Activated CD4-positive, alpha-beta T cell treated with anti-CD3 and anti-CD28 coated beads, Interleukin-2, amount 10 ng/mL, durations not matched to agents 24 days and 14 days (primary cell): ENCODE measurements around the gene AACS. TPM values are rescaled to one million over a fixed set of nuclear protein-coding genes. Genes with fewer than 3 reads are reported as not detected.
"Not testable (repeated sequence)": the region's sequence is repeated elsewhere in the genome, so short reads cannot be mapped to it uniquely, and the experiment has no call there.

Experiments used
- DNase-seq: peaks from one replicate; pipeline ENCODE4 v3.0.0; 2022
- H3K27ac Mint-ChIP-seq: one replicate; pipeline ENCODE4 v1.8.0; 2022; ENCODE audit warnings: mild to moderate bottlenecking, mixed read lengths
- H3K27me3 Mint-ChIP-seq: one replicate; pipeline ENCODE4 v1.8.0; 2022; ENCODE audit warnings: mixed read lengths
- H3K36me3 Mint-ChIP-seq: one replicate; pipeline ENCODE4 v1.8.0; 2022; ENCODE audit warnings: low read depth, mild to moderate bottlenecking, mixed read lengths
- H3K4me1 Mint-ChIP-seq: one replicate; pipeline ENCODE4 v1.8.0; 2021; ENCODE audit warnings: mixed read lengths
- H3K4me3 Mint-ChIP-seq: one replicate; pipeline ENCODE4 v1.8.0; 2022; ENCODE audit warnings: mild to moderate bottlenecking, moderate library complexity, mixed read lengths
- H3K9me3 Mint-ChIP-seq: one replicate; pipeline ENCODE4 v1.8.0; 2021; ENCODE audit warnings: mixed read lengths
- intact Hi-C: fragments of 100-400 bp; cut with micrococcal nuclease; formaldehyde crosslinking; loops from one replicate; pipeline ENCODE4 v1.15.1; 2023
- total RNA-seq: library from RNA; stranded (reverse); gene quantifications from 2 replicates; pipeline ENCODE4 v1.2.3, GENCODE V29; 2022

Gene AACS
- total RNA-seq, 1 donor from 2014 or later = 24.7 TPM

DNA sequence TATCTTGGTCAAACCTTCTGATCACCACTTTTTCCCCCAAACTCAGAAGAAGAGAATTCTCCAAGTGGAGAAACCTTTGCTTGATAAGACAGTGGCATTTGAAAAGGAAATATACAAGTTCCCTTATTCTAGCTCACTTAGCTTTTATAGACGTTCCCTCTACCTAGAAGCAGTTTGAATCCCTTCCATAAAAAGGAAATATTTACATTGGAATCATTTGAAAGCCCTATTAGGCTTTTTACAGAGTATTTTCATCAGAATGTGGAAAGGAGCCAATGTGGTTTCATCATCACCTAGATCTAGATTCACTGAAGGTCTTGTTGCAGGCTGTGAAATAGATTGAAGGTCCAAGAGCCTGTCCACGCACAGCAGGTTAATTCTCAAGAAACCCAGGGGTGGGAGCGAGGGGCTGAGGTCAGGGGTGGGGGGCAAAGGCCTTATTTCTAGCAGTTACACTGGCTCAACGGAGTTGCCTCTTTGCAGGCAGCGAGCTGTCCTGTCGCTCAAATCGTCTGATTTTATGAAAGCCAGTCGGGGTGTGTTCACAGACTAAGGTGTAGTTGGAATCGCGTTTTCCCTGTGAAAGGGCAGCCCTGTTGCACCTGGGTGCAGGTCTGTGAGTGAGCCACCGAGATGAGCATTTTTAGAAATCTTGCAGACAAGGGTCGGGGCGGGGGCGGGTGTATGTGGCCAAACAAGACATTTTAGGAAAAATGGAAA lies 45.6 kb downstream of the AACS start:
- Mint-ChIP-seq H3K27ac (no peak overlapping the region), H3K36me3 (peaks cover 12% of the 10 kb centered on the region), H3K4me1 (no peaks in the 10 kb centered on the region), H3K4me3 (no peak overlapping the region), H3K9me3 (no peaks in the 10 kb centered on the region), H3K27me3 (no peaks in the 10 kb centered on the region)
- no peak for DNase-seq
- intact Hi-C loops = no loop called here

DNA sequence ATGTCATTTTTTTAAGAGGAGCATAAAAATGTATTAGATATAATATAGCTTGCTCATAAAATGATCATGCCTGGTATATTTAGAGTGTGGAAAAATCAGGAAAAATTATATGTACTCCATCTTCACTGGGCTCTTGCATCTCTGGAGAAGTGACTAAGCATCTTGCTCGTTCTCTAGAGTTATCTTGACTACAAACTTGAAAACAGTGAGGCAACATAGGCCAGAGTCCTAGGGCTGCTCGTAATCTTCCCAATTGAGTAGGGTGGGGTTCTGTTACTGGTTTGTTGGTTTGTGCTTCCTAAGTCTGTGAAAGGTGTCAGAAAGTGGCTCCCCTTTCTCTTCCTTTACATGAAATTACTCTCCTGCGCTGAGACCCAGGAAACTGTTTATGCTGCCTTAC lies 46.2 kb downstream of the AACS start:
- no peak for DNase-seq
- H3K4me3 Mint-ChIP-seq = no peak overlapping the region
- intact Hi-C loops = no loop called here
- H3K9me3 Mint-ChIP-seq = no peaks in the 10 kb centered on the region
- H3K27me3 Mint-ChIP-seq = no peaks in the 10 kb centered on the region
- no peaks in the 10 kb centered on the region for H3K4me1 Mint-ChIP-seq
- no peak overlapping the region for H3K27ac Mint-ChIP-seq
- peaks cover 12% of the 10 kb centered on the region for H3K36me3 Mint-ChIP-seq

DNA sequence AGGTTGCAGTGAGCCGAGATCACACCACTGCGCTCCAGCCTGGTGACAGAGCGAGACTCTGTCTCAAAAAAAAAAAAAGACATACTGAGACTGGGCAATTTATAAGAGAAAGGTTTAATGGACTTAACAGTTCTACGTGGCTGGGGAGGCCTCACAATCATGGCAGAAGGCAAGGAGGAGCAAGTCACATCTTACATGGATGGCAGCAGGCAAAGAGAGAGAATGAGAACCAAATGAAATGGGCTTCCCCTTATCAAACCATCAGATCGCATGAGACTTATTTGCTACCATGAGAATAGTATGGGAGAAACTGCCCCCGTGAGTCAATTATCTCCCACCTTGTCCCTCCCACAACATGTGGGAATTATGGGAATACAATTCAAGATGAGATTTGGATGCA lies 47.4 kb downstream of the AACS start:
- H3K27me3 Mint-ChIP-seq, H3K27ac Mint-ChIP-seq, H3K4me3 Mint-ChIP-seq, intact Hi-C loops, H3K4me1 Mint-ChIP-seq, DNase-seq, H3K9me3 Mint-ChIP-seq: not testable (repeated sequence)
- peaks cover 11% of the 10 kb centered on the region for H3K36me3 Mint-ChIP-seq

DNA sequence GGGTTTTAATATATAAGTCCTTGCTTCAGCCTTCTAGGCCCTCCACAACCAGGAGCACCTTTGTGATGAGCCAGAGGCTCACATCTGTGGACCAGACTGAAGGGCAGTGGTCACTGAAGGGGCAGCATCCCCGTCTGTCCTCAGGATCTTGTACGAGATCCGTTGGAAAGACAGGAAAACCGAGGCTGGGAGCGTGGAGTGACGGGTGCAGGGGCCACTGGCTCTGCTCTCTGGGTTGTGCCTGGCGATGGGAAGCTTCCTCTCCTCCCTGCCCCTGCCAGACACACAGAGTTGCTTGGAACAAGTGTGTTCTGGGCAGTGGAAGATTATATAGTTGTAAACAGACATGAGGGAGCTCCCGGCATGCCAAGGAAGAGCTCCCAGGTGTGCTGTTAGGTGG lies 48.0 kb downstream of the AACS start:
- no peaks in the 10 kb centered on the region for H3K27me3 Mint-ChIP-seq
- H3K4me3 Mint-ChIP-seq = no peak overlapping the region
- H3K4me1 Mint-ChIP-seq = no peaks in the 10 kb centered on the region
- no peak for DNase-seq
- intact Hi-C loops = no loop called here
- H3K9me3 Mint-ChIP-seq = no peaks in the 10 kb centered on the region
- peaks cover 9% of the 10 kb centered on the region for H3K36me3 Mint-ChIP-seq
- no peak overlapping the region for H3K27ac Mint-ChIP-seq

DNA sequence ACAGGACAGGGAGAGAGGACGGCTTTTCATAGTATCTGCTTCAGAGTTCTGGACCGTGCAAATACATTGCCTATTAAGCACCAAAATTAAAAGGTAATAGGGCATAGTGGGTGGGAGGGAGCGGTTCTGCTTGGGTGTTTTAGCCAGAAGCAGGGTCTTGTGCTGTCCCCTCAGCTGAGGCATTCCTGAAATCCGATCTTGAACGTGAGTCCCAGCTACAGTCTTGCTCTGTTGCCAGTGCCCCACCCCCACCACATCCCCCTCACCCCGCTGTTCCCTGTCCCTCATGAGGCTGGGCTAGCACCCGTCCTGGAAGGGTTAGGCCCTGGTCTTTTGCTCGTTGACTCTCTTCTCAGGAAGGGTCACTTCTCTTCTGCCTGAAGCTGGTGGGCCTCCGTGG lies 48.6 kb downstream of the AACS start:
- intact Hi-C loops = no loop called here
- no peak for DNase-seq
- H3K27me3 Mint-ChIP-seq = no peaks in the 10 kb centered on the region
- no peaks in the 10 kb centered on the region for H3K4me1 Mint-ChIP-seq
- H3K36me3 Mint-ChIP-seq = peaks cover 10% of the 10 kb centered on the region
- H3K9me3 Mint-ChIP-seq = no peaks in the 10 kb centered on the region
- no peak overlapping the region for H3K4me3 Mint-ChIP-seq
- H3K27ac Mint-ChIP-seq = no peak overlapping the region

DNA sequence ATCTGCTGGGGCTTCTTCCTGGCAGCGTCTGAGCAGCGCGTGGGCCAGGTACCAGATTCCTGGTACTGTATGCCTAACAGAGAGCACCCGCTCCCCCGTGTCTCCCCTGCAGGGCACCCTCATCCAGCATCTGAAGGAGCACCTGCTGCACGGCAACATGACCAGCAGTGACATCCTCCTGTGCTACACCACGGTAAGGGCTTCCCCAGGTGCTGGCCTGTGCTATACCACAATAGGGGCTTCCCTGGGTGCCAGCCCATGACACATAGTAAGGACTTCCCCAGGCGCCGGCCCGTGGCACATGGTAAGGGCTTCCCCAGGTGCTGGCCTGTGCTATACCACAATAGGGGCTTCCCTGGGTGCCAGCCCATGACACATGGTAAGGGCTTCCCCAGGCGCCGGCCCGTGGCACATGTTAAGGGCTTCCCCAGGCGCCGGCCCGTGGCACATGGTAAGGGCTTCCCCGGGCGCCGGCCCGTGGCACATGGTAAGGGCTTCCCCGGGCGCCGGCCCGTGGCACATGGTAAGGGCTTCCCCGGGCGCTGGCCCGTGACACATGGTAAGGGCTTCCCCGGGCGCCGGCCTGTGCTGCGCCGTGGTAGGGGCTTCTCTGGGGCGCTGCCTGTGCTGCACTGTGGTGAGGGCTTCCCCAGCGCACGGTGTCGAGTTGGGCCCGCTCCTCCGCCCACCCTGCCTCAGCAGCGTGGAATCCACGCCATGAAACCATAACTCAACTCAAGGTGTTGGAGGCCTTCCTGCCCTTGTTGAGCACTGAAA lies 49.3 kb downstream of the AACS start:
- intact Hi-C loops = no loop called here
- no peak for DNase-seq
- Mint-ChIP-seq H3K36me3 (peaks cover 16% of the 10 kb centered on the region), H3K4me1 (no peaks in the 10 kb centered on the region), H3K27me3 (no peaks in the 10 kb centered on the region), H3K9me3 (no peaks in the 10 kb centered on the region), H3K4me3 (no peak overlapping the region), H3K27ac (no peak overlapping the region)

DNA sequence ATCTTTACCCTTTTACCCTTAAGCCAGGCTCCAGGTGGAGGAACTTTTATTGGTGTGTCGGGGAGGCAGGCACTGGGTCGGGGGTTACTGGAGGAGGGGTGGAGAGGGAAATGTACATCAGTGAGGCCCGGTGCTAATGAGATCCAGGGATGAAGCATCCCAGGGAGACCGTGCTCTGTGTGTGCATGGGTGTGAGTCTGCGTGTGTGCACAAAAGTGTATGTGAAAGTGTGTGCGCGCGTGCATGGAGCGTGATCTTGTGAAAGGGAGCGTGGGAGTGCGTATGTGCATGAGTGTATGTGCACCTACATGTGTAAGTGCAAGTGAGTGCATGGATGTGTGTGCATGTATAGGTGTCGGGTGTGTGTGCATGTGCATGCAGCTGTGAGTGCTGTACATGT lies 55.3 kb downstream of the AACS start:
- H3K27ac Mint-ChIP-seq = no peak overlapping the region

DNA sequence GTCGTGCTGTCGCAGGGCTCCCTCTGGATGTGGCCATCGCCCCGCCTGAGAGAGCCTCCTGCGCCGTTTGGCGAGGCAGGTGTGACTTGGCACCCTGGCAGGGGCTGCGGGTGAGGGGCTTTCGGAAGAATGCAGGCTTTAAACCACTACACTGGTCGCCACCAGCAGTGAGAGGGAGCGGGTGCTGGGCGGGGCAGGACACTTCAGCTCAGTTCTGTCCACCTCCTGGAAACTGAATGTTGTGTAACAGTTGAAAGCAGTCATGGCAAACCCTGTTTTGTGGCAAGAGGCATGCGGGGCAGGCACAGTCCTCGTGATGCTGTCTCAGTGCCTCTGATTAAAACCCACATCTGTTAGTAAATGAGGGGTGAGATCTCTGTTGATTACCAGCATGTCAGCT lies 55.9 kb downstream of the AACS start:
- H3K36me3 Mint-ChIP-seq = peaks cover 13% of the 10 kb centered on the region
- no peaks in the 10 kb centered on the region for H3K27me3 Mint-ChIP-seq
- no peak overlapping the region for H3K27ac Mint-ChIP-seq
- H3K9me3 Mint-ChIP-seq = no peaks in the 10 kb centered on the region
- DNase-seq = no peak
- H3K4me3 Mint-ChIP-seq = no peak overlapping the region
- intact Hi-C loops = no loop called here
- no peaks in the 10 kb centered on the region for H3K4me1 Mint-ChIP-seq

More for the DNA sequence above, 55.3 kb downstream of the AACS start:
- H3K4me1 Mint-ChIP-seq = no peaks in the 10 kb centered on the region
- H3K27me3 Mint-ChIP-seq = no peaks in the 10 kb centered on the region
- intact Hi-C loops = no loop called here
- no peak for DNase-seq
- peaks cover 13% of the 10 kb centered on the region for H3K36me3 Mint-ChIP-seq
- no peak overlapping the region for H3K4me3 Mint-ChIP-seq
- no peaks in the 10 kb centered on the region for H3K9me3 Mint-ChIP-seq

DNA sequence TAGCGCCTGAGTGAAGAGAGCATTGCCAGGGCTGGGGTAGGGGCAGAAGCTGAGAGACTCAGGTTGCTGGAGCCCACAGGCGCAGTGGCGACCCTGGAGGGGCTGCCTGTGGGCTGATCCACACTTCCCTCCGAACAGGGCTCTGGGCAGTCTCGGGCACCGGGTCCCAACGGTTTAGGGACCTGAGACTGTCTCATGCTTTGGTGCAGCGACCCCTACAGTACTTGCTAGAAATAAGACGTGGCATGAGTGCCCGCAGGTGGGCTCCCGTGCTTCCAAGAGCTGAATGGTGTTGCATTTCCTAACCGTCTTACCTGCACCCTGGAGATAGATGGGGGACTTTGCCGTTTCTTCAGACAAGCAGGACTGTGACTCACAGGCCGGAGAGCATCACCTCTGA lies 57.4 kb downstream of the AACS start:
- Mint-ChIP-seq H3K9me3 (no peaks in the 10 kb centered on the region), H3K27ac (no peak overlapping the region), H3K4me1 (no peaks in the 10 kb centered on the region), H3K27me3 (no peaks in the 10 kb centered on the region), H3K36me3 (peaks cover 13% of the 10 kb centered on the region), H3K4me3 (no peak overlapping the region)
- DNase-seq = no peak
- intact Hi-C loops = no loop called here

DNA sequence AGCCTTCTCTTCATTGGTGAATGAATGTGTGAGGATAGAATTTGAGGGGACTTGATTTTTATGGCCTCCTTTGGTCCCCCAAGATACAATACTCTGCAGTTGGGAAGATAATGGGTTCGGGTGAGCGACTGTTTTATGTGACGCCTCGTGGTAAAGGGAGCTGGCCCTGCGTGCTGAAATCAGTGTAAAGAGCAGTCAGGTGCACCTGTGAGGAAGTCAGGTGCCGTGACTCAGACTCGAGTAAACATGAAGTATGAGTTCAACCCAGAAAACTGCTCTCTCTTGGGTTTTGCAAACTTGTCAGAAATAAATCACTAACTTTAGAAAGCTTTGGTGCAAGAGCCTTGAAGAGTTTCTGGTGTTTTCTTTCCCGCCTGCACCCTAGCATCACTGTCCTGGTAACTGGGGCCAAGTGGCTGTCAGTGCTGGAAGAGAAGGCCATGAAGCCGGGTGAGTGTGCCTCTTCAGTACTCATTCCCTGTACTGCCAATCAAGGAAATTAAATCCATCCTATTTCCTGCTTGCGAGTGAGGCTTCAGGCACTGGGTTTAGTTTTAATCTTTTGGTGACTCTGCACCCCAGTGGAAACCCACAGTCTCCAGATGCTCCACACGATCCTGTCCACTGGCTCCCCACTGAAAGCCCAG lies 59.2 kb downstream of the AACS start:
- Mint-ChIP-seq H3K27ac (no peak overlapping the region), H3K4me3 (no peak overlapping the region)
- intact Hi-C loops = no loop called here

DNA sequence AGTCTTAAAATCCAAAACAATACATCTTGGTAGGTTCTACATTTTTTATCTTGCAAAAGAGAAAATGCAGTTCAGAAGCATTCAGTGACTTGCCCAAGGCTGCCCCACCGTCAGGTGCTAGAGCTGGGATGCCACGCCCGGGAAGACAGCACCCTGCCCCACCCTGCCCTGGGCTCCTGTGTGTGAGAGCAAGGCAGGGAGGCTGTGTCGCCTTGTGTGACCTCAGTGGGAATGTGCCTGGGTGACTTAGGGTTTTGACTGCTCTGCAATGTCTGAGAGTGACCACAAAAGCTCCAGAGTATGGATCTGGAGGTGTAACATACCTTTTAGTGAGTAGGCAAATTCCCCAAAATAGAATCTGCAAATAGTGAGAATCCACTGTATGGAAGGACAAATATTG lies 60.0 kb downstream of the AACS start:
- Mint-ChIP-seq H3K4me1 (no peaks in the 10 kb centered on the region), H3K9me3 (no peaks in the 10 kb centered on the region), H3K36me3 (peaks cover 4% of the 10 kb centered on the region), H3K27me3 (no peaks in the 10 kb centered on the region), H3K27ac (no peak overlapping the region), H3K4me3 (no peak overlapping the region)
- intact Hi-C loops = no loop called here
- DNase-seq = no peak

More for the DNA sequence above, 59.2 kb downstream of the AACS start:
- no peak for DNase-seq
- Mint-ChIP-seq H3K4me1 (no peaks in the 10 kb centered on the region), H3K27me3 (no peaks in the 10 kb centered on the region), H3K36me3 (peaks cover 5% of the 10 kb centered on the region), H3K9me3 (no peaks in the 10 kb centered on the region)

DNA sequence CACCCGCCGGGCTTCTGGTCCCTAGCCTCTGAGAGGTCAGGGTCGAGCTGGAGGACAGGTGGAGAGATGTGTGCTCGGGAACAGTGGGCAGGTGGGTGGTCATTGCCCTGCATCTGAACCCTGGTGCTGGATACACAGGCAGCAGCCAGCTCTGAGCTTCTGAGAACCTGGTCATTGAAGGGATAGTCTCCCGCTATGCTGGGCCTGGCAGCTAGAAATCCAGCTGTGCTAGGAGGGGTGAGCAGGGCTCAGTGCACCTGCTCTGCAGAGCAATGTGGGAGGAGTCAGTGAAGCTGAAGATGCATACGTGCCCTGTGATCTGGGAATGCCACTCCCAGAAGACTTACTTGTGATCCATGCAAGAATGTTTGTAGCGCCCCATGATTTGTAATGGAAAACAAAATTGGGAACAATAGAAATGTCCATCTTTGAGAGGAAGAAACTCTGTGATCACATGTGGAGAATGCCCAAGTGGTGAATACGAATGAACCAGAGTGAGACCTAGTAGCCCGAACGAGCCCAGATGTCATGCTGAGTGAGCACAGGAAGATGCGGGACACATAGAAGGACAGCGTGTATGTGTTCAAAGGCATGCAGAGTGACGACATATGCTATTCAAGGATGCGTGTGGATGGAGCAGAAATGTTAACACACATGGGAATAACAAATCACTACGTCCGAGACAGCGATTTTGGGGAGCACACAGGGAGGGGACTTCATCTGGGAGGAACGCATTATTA lies 63.4 kb downstream of the AACS start:
- Mint-ChIP-seq H3K9me3 (no peaks in the 10 kb centered on the region), H3K27me3 (no peaks in the 10 kb centered on the region), H3K4me1 (no peaks in the 10 kb centered on the region), H3K27ac (no peak overlapping the region), H3K4me3 (no peak overlapping the region), H3K36me3 (no peaks in the 10 kb centered on the region)
- no peak for DNase-seq
- intact Hi-C loops = no loop called here

DNA sequence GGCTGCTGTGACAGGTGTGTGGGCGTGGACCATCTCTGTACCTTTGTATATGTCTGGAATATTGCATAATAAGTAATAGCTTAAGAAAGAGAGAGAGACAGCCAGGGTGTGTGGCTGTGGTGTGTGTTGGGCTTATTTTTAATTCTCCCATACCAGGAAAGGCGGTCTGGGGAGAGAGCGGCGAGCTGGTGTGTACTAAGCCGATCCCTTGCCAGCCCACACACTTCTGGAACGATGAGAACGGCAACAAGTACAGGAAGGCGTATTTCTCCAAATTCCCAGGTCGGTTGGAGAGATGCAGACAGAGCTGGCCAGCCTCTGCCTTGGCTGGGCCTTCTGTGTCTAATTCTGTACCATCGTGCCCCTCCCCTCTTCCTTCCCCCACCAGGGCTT lies 63.9 kb downstream of the AACS start:
- Mint-ChIP-seq H3K27me3 (no peaks in the 10 kb centered on the region), H3K36me3 (no peaks in the 10 kb centered on the region), H3K4me3 (no peak overlapping the region), H3K9me3 (no peaks in the 10 kb centered on the region), H3K4me1 (no peaks in the 10 kb centered on the region), H3K27ac (no peak overlapping the region)
- no peak for DNase-seq
- intact Hi-C loops = no loop called here
